Astrocyte (in vitro differentiated cells and primary cell): Measurements from ENCODE around the gene NAP1L4. TPM values are rescaled to one million over a fixed set of nuclear protein-coding genes. Genes with fewer than 3 reads are reported as not detected.

Experiments used
- DNase-seq: peaks from one replicate; pipeline ENCODE4 v3.0.0-alpha.2; 2010; ENCODE audit warnings: low read depth
- FAIRE-seq: peaks from 2 replicates; lab custom pipeline; 2011; peaks lifted over from hg19 to GRCh38; lab: Jason Lieb, UNC
- H2AFZ ChIP-seq: 2 replicates; pipeline ENCODE4 v1.6.0; 2012; ENCODE audit warnings: low read depth, low read length, inconsistent platforms
- H3K27ac ChIP-seq: 2 replicates; pipeline ENCODE4 v1.5.1; 2011; ENCODE audit warnings: low read depth, low read length, inconsistent platforms
- H3K27me3 ChIP-seq: 2 replicates; pipeline ENCODE4 v1.6.0; 2011; ENCODE audit warnings: low read length, inconsistent platforms; ENCODE audit not compliant: insufficient read depth
- H3K36me3 ChIP-seq: 2 replicates; pipeline ENCODE4 v1.5.1; 2011; ENCODE audit warnings: low read length, inconsistent platforms; ENCODE audit not compliant: insufficient read depth
- H3K4me1 ChIP-seq: 2 replicates; pipeline ENCODE4 v1.5.1; 2011; ENCODE audit warnings: low read length, inconsistent platforms; ENCODE audit not compliant: insufficient read depth
- H3K4me2 ChIP-seq: 2 replicates; pipeline ENCODE4 v1.6.0; 2012; ENCODE audit warnings: low read length, inconsistent platforms
- H3K4me3 ChIP-seq: 2 replicates; pipeline ENCODE4 v1.5.1; 2011; ENCODE audit warnings: low read depth, mild to moderate bottlenecking, low read length, inconsistent platforms; ENCODE audit not compliant: insufficient read depth
- H3K79me2 ChIP-seq: 2 replicates; pipeline ENCODE4 v1.6.0; 2012; ENCODE audit warnings: mild to moderate bottlenecking, low read length, inconsistent platforms; ENCODE audit not compliant: insufficient read depth
- H3K9ac ChIP-seq: 2 replicates; pipeline ENCODE4 v1.6.0; 2012; ENCODE audit warnings: mild to moderate bottlenecking, low read length, inconsistent platforms
- H3K9me3 ChIP-seq: 2 replicates; pipeline ENCODE4 v1.5.1; 2012; ENCODE audit warnings: low read depth, mild to moderate bottlenecking, low read length, inconsistent platforms; ENCODE audit not compliant: insufficient read depth
- H4K20me1 ChIP-seq: 2 replicates; pipeline ENCODE4 v1.6.0; 2012; ENCODE audit warnings: low read length, inconsistent platforms; ENCODE audit not compliant: insufficient read depth
- H3K27ac Mint-ChIP-seq: one replicate; pipeline ENCODE4 v1.8.0; 2021; ENCODE audit warnings: mild to moderate bottlenecking, mixed read lengths; ENCODE audit not compliant: unreplicated experiment
- H3K27me3 Mint-ChIP-seq: one replicate; pipeline ENCODE4 v1.8.0; 2021; ENCODE audit warnings: low read depth, mixed read lengths; ENCODE audit not compliant: unreplicated experiment
- H3K36me3 Mint-ChIP-seq: one replicate; pipeline ENCODE4 v1.8.0; 2021; ENCODE audit warnings: low read depth, mixed read lengths; ENCODE audit not compliant: unreplicated experiment
- H3K4me1 Mint-ChIP-seq: one replicate; pipeline ENCODE4 v1.8.0; 2021; ENCODE audit warnings: low read depth, mixed read lengths; ENCODE audit not compliant: unreplicated experiment
- H3K4me3 Mint-ChIP-seq: one replicate; pipeline ENCODE4 v1.8.0; 2021; ENCODE audit warnings: mild to moderate bottlenecking, moderate library complexity, mixed read lengths; ENCODE audit not compliant: unreplicated experiment
- H3K9me3 Mint-ChIP-seq: one replicate; pipeline ENCODE4 v1.8.0; 2021; ENCODE audit warnings: mild to moderate bottlenecking, mixed read lengths; ENCODE audit not compliant: unreplicated experiment
- CTCF ChIP-seq: IDR thresholded peaks from 2 replicates; pipeline ENCODE4 v1.5.1; 2011; ENCODE audit warnings: low read depth, mild to moderate bottlenecking, inconsistent platforms, low read length, moderate library complexity; ENCODE audit not compliant: insufficient read depth
- EZH2 ChIP-seq: IDR thresholded peaks from 2 replicates; pipeline ENCODE4 v1.6.1; 2012; ENCODE audit warnings: mild to moderate bottlenecking, low read length, inconsistent platforms; ENCODE audit not compliant: insufficient read depth
- total RNA-seq: library from RNA; stranded (reverse); gene quantifications from 2 replicates; pipeline ENCODE4 v1.2.1, GENCODE V29; 2021

The NAP1L4 gene
- total RNA-seq, 1 donor from 2014 or later: 153 TPM

DNA sequence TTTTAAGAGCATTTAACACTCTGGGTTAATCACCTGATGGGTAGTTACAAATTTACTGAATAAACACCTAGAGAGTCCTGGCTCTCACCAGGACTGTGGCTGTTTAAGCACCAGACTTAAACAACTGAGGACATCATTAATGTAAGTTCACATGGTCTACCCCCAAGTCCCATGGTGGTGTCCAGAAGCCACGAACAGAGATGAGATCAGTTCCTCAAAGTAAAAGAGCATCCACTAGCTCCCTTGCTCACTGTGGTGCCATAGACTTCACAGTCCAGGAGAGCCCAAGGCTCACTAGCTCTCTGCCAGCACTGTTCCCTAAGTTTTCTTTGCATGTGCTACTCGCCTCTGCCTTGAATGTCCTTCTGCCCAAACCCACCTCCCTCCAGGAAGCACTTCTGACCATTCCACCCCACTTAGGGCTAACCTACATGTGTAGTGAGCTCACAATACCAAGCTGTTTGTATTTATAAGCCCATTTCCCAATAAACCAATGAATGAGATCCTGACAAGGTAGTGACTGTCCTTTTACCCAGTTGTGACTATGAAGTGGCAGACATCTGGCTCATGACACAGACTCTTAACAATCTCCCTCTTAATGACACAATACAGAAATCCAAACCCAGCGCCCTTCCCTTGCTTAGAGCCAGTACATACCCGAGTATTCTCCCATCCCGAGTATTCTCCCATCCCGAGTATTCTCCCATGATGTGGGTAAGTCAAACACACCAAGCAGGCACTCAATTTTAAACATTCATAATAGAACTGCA, 15.7 kb downstream of the NAP1L4 start:
- no peak overlapping the region for H3K9ac ChIP-seq
- DNase-seq: no peak
- Mint-ChIP-seq H3K4me3 (no peak overlapping the region), H3K36me3 (peaks cover 20% of the 10 kb centered on the region), H3K9me3 (no peaks in the 10 kb centered on the region), H3K27me3 (no peaks in the 10 kb centered on the region), H3K4me1 (peaks cover 5% of the 10 kb centered on the region), H3K27ac (no peak overlapping the region)
- TF ChIP-seq EZH2 (no peak), CTCF (no peak)
- H3K4me1 ChIP-seq: no peaks in the 10 kb centered on the region
- H3K4me3 ChIP-seq: no peak overlapping the region
- no peak for FAIRE-seq
- peaks cover 85% of the 10 kb centered on the region for H3K79me2 ChIP-seq
- no peaks in the 10 kb centered on the region for H3K27me3 ChIP-seq
- peaks cover 67% of the 10 kb centered on the region for H3K36me3 ChIP-seq
- H3K27ac ChIP-seq: no peak overlapping the region
- peaks cover 75% of the 10 kb centered on the region for H4K20me1 ChIP-seq
- H3K9me3 ChIP-seq: no peaks in the 10 kb centered on the region
- no peak overlapping the region for H3K4me2 ChIP-seq
- H2AFZ ChIP-seq: no peak overlapping the region

- FAIRE-seq (no peak), DNase-seq (no peak)
- Histone ChIP-seq H3K4me1 (no peaks in the 10 kb centered on the region), H3K27me3 (no peaks in the 10 kb centered on the region), H4K20me1 (peaks cover 73% of the 10 kb centered on the region), H3K9ac (no peak overlapping the region), H3K79me2 (peaks cover 81% of the 10 kb centered on the region), H3K4me3 (no peak overlapping the region), H3K9me3 (no peaks in the 10 kb centered on the region), H3K36me3 (peaks cover 75% of the 10 kb centered on the region), H3K4me2 (no peak overlapping the region), H2AFZ (no peak overlapping the region), H3K27ac (no peak overlapping the region)
- Mint-ChIP-seq H3K36me3 (peaks cover 20% of the 10 kb centered on the region), H3K4me3 (no peak overlapping the region), H3K9me3 (no peaks in the 10 kb centered on the region), H3K27me3 (no peaks in the 10 kb centered on the region), H3K4me1 (peaks cover 5% of the 10 kb centered on the region), H3K27ac (no peak overlapping the region)
- TF ChIP-seq EZH2 (no peak), CTCF (peak; percentile 44)
Measured at GRCh38 chr11:2975594-2975993, 16.5 kb downstream of the NAP1L4 start.

DNA sequence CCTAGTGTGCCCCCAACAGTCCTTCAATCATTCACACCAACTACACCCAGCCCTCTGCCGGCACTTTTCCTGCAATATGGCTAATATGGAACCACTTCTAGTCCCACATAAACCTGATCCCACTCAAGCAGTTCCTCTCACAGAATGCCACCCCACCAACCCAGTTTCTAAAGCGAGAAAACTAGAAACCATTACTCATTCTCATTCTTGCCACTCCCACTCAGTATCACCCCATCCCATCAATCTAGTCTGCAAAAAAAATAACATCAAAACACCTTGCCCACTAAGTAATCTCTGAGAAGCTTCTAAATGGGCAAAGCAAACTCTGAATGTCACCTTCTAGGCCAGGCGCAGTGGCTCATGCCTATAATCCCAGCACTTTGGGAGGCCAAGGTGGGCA, 17.9 kb downstream of the NAP1L4 start:
- H3K4me1 Mint-ChIP-seq: peaks cover 5% of the 10 kb centered on the region
- H3K4me3 Mint-ChIP-seq: no peak overlapping the region
- DNase-seq (no peak), FAIRE-seq (no peak)
- Histone ChIP-seq H3K27ac (no peak overlapping the region), H3K9ac (no peak overlapping the region), H4K20me1 (peaks cover 79% of the 10 kb centered on the region), H3K4me1 (no peaks in the 10 kb centered on the region), H2AFZ (no peak overlapping the region), H3K4me2 (no peak overlapping the region), H3K9me3 (no peaks in the 10 kb centered on the region), H3K79me2 (peaks cover 79% of the 10 kb centered on the region), H3K36me3 (peaks cover 89% of the 10 kb centered on the region), H3K4me3 (no peak overlapping the region), H3K27me3 (no peaks in the 10 kb centered on the region)
- H3K27me3 Mint-ChIP-seq: no peaks in the 10 kb centered on the region
- no peak for TF ChIP-seq EZH2
- no peak for TF ChIP-seq CTCF
- peaks cover 26% of the 10 kb centered on the region for H3K36me3 Mint-ChIP-seq
- peak overlapping the region; percentile 15 for H3K27ac Mint-ChIP-seq
- H3K9me3 Mint-ChIP-seq: no peaks in the 10 kb centered on the region
